MM.1S (cell line): ENCODE results near the gene TRIM7.

ENCODE experiments used
- DNase-seq: peaks from one replicate; pipeline ENCODE4 v3.0.0-alpha.2; 2015
- H2AFZ ChIP-seq: fragments of 300-600 bp; sonication (generic); 2 replicates; pipeline ENCODE4 v1.6.0; 2016; ENCODE audit warnings: antibody characterized with exemption, low read length
- H3F3A ChIP-seq: fragments of 300-600 bp; sonication (generic); 2 replicates; pipeline ENCODE4 v1.6.1; 2016; ENCODE audit warnings: mild to moderate bottlenecking, antibody characterized with exemption, low read length, moderate library complexity, mixed read lengths; ENCODE audit not compliant: insufficient read depth
- H3K27ac ChIP-seq: fragments of 300-600 bp; sonication (generic); 2 replicates; pipeline ENCODE4 v1.5.1; 2016; ENCODE audit warnings: mild to moderate bottlenecking, low read length
- H3K27me3 ChIP-seq: fragments of 300-600 bp; sonication (generic); replicated peaks from 2 replicates; pipeline ENCODE4 v1.6.0; 2016; ENCODE audit warnings: low read length; ENCODE audit not compliant: insufficient read depth
- H3K36me3 ChIP-seq: fragments of 300-600 bp; sonication (generic); replicated peaks from 2 replicates; pipeline ENCODE4 v1.6.1; 2016; ENCODE audit warnings: mild to moderate bottlenecking, low read length, mixed read lengths; ENCODE audit not compliant: insufficient read depth
- H3K4me1 ChIP-seq: fragments of 300-600 bp; sonication (generic); 2 replicates; pipeline ENCODE4 v1.6.1; 2016; ENCODE audit warnings: low read length, mixed read lengths
- H3K4me2 ChIP-seq: fragments of 300-600 bp; sonication (generic); 2 replicates; pipeline ENCODE4 v1.6.0; 2016; ENCODE audit warnings: low read depth, low read length
- H3K4me3 ChIP-seq: fragments of 300-600 bp; sonication (generic); 2 replicates; pipeline ENCODE4 v1.5.1; 2016; ENCODE audit warnings: low read length, mixed read lengths
- H3K79me2 ChIP-seq: fragments of 300-600 bp; sonication (generic); 2 replicates; pipeline ENCODE4 v1.6.1; 2016; ENCODE audit warnings: mixed run types, low read length, mixed read lengths
- H3K9ac ChIP-seq: fragments of 300-600 bp; sonication (generic); 2 replicates; pipeline ENCODE4 v1.6.1; 2016; ENCODE audit warnings: low read length, mixed read lengths
- H3K9me2 ChIP-seq: fragments of 300-600 bp; sonication (generic); replicated peaks from 2 replicates; pipeline ENCODE4 v1.6.1; 2016; ENCODE audit warnings: mild to moderate bottlenecking, low read length, mixed read lengths; ENCODE audit not compliant: insufficient read depth
- H3K9me3 ChIP-seq: fragments of 300-600 bp; sonication (generic); replicated peaks from 2 replicates; pipeline ENCODE4 v1.6.1; 2016; ENCODE audit warnings: mild to moderate bottlenecking, low read length, mixed read lengths; ENCODE audit not compliant: insufficient read depth
- H4K20me1 ChIP-seq: fragments of 300-600 bp; sonication (generic); 2 replicates; pipeline ENCODE4 v1.6.1; 2016; ENCODE audit warnings: mild to moderate bottlenecking, low read length, moderate library complexity, mixed read lengths; ENCODE audit not compliant: insufficient read depth
- CTCF ChIP-seq: fragments of 300-600 bp; sonication (generic); IDR thresholded peaks from 2 replicates; pipeline ENCODE4 v1.5.1; 2016; ENCODE audit warnings: antibody characterized with exemption, low read length, mixed read lengths
- EZH2 ChIP-seq: fragments of 300-600 bp; sonication (generic); optimal IDR thresholded peaks from 2 replicates; pipeline ENCODE3; 2017; ENCODE audit warnings: low read depth, mild to moderate bottlenecking, antibody characterized with exemption, low read length, mixed read lengths
- EZH2phosphoT487 ChIP-seq: fragments of 300-600 bp; sonication (generic); IDR thresholded peaks from 2 replicates; pipeline ENCODE4 v1.6.1; 2018; ENCODE audit warnings: antibody characterized with exemption, low read length

TRIM7 gene

DNA sequence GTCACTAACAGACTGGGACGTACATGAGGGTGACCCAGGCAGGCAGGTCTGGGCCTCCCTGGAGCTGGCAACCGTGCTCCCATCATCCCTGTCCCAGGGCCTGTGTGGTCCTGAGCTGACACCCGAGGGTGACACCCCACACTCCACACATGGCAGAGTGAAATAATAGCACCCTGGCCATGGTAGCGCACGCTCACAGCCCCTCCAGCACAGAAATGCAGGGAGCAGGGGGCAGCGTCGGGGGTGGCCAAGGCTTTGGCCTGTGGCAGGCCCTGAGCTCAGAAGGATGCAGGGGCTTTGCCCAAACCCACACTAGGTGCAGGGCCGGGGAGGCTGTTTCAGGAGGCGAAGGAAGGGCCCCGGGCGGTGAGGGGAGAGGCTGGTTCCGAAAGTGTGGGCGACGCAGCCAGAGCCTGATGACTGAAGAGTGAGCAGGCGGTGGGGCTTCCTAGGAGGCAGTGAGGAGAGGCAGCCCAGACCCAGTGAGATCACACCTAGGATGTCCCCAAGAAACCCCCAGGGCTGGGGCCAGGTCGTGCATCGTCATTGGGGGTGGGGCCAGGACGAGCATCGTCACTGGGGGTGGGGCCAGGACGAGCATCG, 44.7 kb downstream of the TRIM7 start:
- Histone ChIP-seq H3K27ac (peak overlapping the region; percentile 81), H2AFZ (peak overlapping the region; percentile 94), H3K4me2 (peak overlapping the region; percentile 80), H3K9me3 (no peaks in the 10 kb centered on the region), H3F3A (peaks cover 5% of the 10 kb centered on the region), H3K27me3 (peaks cover 5% of the 10 kb centered on the region; the same call in 1 of the 2 replicates), H3K4me3 (peak overlapping the region; percentile 63), H3K9me2 (no peaks in the 10 kb centered on the region), H3K79me2 (no peaks in the 10 kb centered on the region), H3K36me3 (no peaks in the 10 kb centered on the region), H4K20me1 (no peaks in the 10 kb centered on the region), H3K9ac (peak overlapping the region; percentile 71), H3K4me1 (peaks cover 16% of the 10 kb centered on the region)
- no peak for TF ChIP-seq EZH2
- no peak for TF ChIP-seq EZH2phosphoT487
- no peak for TF ChIP-seq CTCF
- DNase-seq = peak; percentile 66

DNA sequence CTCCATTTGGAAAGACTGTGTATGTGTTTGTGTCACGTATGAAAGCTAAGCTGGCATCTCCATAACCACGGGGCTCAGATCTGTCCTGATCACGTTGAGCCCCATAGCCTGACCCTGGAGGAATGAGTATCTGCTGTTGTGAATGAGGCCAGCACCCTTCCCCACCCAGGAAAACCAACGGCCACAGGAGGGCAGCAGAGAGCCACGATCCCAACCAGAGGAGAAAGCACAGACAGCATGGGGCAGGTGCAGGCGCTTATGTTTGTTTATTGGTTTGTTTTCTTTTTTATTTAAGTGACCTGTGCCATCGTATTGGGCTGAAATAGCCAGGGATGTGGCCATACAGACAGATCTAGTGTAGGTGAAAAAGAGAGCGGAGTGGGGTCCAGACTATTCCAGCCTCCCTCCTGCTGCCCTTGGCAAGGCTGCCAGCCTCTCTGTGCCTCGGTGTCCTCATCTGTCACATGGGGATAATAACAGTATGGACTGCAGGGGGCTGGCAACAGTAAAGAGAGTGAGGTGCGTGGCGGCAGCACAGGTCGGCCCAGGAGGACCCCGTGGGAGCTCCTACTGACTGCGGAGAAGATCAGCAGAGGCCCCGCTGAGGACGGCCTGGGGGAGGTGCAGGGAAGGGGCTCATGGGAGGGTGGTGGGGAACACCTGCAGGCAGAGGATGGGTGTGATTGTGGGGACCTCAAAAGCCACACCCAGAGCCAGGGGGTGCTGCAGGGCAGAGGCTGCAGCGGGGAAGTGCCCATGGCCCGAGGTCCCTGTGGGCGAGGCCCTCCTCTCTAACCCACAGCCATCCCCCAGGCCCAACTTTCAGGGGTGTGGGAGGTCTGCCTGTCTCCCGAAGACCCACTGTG, 45.5 kb downstream of the TRIM7 start:
- peak overlapping the region; percentile 81 for H3K27ac ChIP-seq
- no peaks in the 10 kb centered on the region for H3K36me3 ChIP-seq
- H3K4me1 ChIP-seq = peaks cover 16% of the 10 kb centered on the region
- peak overlapping the region; percentile 63 for H3K4me3 ChIP-seq
- peak overlapping the region; percentile 94 for H2AFZ ChIP-seq
- peak; percentile 92 for TF ChIP-seq CTCF
- TF ChIP-seq EZH2phosphoT487 = no peak
- no peak for TF ChIP-seq EZH2
- peak; percentile 79 for DNase-seq
- peaks cover 5% of the 10 kb centered on the region for H3F3A ChIP-seq
- H3K27me3 ChIP-seq = peaks cover 5% of the 10 kb centered on the region; the same call in 1 of the 2 replicates
- H3K9me2 ChIP-seq = no peaks in the 10 kb centered on the region
- peak overlapping the region; percentile 80; the same call in 1 of the 2 replicates for H3K4me2 ChIP-seq
- H3K9ac ChIP-seq = peak overlapping the region; percentile 71
- no peaks in the 10 kb centered on the region for H3K9me3 ChIP-seq
- no peaks in the 10 kb centered on the region for H3K79me2 ChIP-seq
- no peaks in the 10 kb centered on the region for H4K20me1 ChIP-seq

DNA sequence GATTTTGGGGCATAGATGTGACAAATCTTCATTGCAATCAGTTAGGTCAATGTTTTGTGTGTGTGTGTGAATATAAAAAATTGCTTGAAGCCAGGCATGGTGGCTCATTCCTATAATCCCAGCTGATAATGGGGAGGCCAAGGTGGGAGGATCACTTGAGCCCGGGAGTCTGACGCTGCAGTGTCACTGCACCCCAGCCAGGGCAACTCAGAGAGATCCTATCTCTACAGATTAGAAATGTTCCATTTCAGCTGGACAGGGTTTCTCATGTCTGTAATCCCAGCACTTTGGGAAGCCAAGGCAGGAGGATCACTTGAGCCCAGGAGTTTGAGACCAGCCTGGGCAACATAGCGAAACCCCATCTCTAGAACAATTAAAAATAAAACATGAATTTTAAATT, 46.1 kb downstream of the TRIM7 start:
- Histone ChIP-seq H3K36me3 (no peaks in the 10 kb centered on the region), H3K4me3 (no peak overlapping the region), H3F3A (peaks cover 5% of the 10 kb centered on the region), H4K20me1 (no peaks in the 10 kb centered on the region), H3K4me2 (peak overlapping the region; percentile 23; the same call in 1 of the 2 replicates), H3K9me2 (no peaks in the 10 kb centered on the region), H2AFZ (no peak overlapping the region), H3K79me2 (no peaks in the 10 kb centered on the region), H3K4me1 (peaks cover 16% of the 10 kb centered on the region), H3K27ac (no peak overlapping the region), H3K27me3 (peaks cover 5% of the 10 kb centered on the region; the same call in 1 of the 2 replicates), H3K9me3 (no peaks in the 10 kb centered on the region), H3K9ac (no peak overlapping the region)
- DNase-seq = no peak
- TF ChIP-seq EZH2 (no peak), CTCF (no peak), EZH2phosphoT487 (no peak)
